Urothelium cell line (cell line): ENCODE results near the gene GBF1.
"Not testable (repeated sequence)": the region's sequence is repeated elsewhere in the genome, so short reads cannot be mapped to it uniquely, and the experiment has no call there.

Source experiments
- DNase-seq: peaks from one replicate; pipeline ENCODE4 v3.0.0; 2011; ENCODE audit warnings: low spot score, mixed read lengths
- FAIRE-seq: peaks from 2 replicates; lab custom pipeline; 2011; peaks lifted over from hg19 to GRCh38; lab: Jason Lieb, UNC

Gene GBF1

GRCh38 chr10:102230861-102231356, 14.4 kb upstream of the GBF1 start:
- DNase-seq: no peak
- no peak for FAIRE-seq

GRCh38 chr10:102231357-102232318, 13.7 kb upstream of the GBF1 start:
- FAIRE-seq: no peak

GRCh38 chr10:102233997-102234396, 11.3 kb upstream of the GBF1 start:
- FAIRE-seq: no peak

More at GRCh38 chr10:102231357-102232318, 13.7 kb upstream of the GBF1 start:
- DNase-seq: no peak

GRCh38 chr10:102234888-102235597, 10.3 kb upstream of the GBF1 start:
- no peak for DNase-seq
- peak; percentile 75 for FAIRE-seq

More at GRCh38 chr10:102233997-102234396, 11.3 kb upstream of the GBF1 start:
- no peak for DNase-seq

- no peak for FAIRE-seq
Observed at GRCh38 chr10:102235598-102235920, 9.8 kb upstream of the GBF1 start.

GRCh38 chr10:102236006-102236405, 9.3 kb upstream of the GBF1 start:
- DNase-seq (no peak), FAIRE-seq (no peak)

More at GRCh38 chr10:102235598-102235920, 9.8 kb upstream of the GBF1 start:
- peak; percentile 38 for DNase-seq

GRCh38 chr10:102237711-102238252, 7.5 kb upstream of the GBF1 start:
- FAIRE-seq: no peak
- no peak for DNase-seq

- FAIRE-seq (no peak), DNase-seq (no peak)
Observed at GRCh38 chr10:102240467-102241031, 4.8 kb upstream of the GBF1 start.

GRCh38 chr10:102241032-102241443, 4.3 kb upstream of the GBF1 start:
- DNase-seq (peak; percentile 25), FAIRE-seq (no peak)

GRCh38 chr10:102241444-102242117, 3.8 kb upstream of the GBF1 start, which contains the start of gene PITX3:
Gene PITX3, minus strand, starts transcription at chr10:102241512. Its CDS starts 9,432 bp downstream, at chr10:102232080.
- DNase-seq: peak; percentile 93
- FAIRE-seq: peak; percentile 35

GRCh38 chr10:102242118-102242485, 3.2 kb upstream of the GBF1 start:
- no peak for DNase-seq
- no peak for FAIRE-seq

GRCh38 chr10:102243309-102243708, 2.0 kb upstream of the GBF1 start:
- DNase-seq (no peak), FAIRE-seq (no peak)

GRCh38 chr10:102245932-102246251, 560 bp downstream of the GBF1 start:
- FAIRE-seq: no peak
- no peak for DNase-seq

- no peak for FAIRE-seq
- DNase-seq: no peak
Observed at GRCh38 chr10:102246261-102246660, 929 bp downstream of the GBF1 start.

GRCh38 chr10:102247734-102248133, 2.4 kb downstream of the GBF1 start:
- DNase-seq: no peak
- FAIRE-seq: no peak

- DNase-seq, FAIRE-seq: not testable (repeated sequence)
Observed at GRCh38 chr10:102252508-102252907, 7.2 kb downstream of the GBF1 start.

- no peak for DNase-seq
- FAIRE-seq: no peak
Observed at GRCh38 chr10:102254426-102254825, 9.1 kb downstream of the GBF1 start.

GRCh38 chr10:102255404-102255803, 10.1 kb downstream of the GBF1 start:
- FAIRE-seq: no peak
- no peak for DNase-seq

GRCh38 chr10:102261196-102261595, 15.9 kb downstream of the GBF1 start:
- FAIRE-seq: no peak
- DNase-seq: no peak

- DNase-seq (no peak), FAIRE-seq (no peak)
Observed at GRCh38 chr10:102261842-102262241, 16.5 kb downstream of the GBF1 start.
